Effector CD8-positive, alpha-beta T cell (primary cell): ENCODE measurements around the gene ASB8.
"Not testable (repeated sequence)": the region's sequence is repeated elsewhere in the genome, so short reads cannot be mapped to it uniquely, and the experiment has no call there.

Source experiments
- DNase-seq: peaks from one replicate; lab custom pipeline; 2025; lab: John Stamatoyannopoulos, UW

Gene ASB8

DNA sequence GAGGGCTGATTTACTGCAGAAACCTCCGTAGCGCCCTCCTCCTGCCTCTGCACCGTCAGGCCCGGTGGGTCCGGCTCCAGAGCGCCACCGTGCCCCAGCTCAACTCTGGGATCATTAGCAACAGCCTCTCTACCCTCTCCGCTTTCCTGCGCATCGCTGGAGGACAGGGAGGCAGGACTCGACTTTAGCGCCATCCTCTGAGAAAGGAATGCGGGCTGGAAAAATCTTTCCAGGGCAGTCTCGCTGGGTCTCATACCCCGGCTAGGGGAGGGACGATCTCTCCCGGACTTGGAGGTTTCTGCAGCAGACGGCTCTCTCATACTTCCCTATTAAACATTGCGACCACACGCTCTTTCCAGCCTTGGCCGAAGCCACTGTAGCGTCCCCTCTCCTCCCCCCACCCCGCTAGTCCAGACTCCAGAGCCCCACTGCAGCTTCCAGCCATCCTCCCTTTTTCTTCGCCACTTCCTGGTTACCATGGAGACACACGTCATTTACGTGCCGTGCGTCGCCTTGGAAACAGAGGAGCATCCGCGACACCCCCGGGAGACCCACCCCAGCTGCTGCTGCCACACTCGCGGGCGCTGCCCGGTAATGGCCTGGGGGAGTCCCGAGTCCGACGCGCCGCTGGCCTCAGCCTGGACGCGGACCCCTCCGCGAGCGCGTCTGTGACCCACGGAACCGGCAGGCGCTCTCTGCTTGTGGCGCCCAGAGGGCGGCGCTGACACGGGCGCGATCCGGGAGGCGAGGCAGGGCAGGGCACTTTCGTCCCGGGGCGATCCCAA lies 26.0 kb upstream of the ASB8 start, which contains the start of gene CCDC184:
TSS of gene CCDC184 (plus strand) at position 554 of the 785 bp plus-strand sequence. CDS start 479 bp downstream, outside the sequence.
- DNase-seq: peak; percentile 63

DNA sequence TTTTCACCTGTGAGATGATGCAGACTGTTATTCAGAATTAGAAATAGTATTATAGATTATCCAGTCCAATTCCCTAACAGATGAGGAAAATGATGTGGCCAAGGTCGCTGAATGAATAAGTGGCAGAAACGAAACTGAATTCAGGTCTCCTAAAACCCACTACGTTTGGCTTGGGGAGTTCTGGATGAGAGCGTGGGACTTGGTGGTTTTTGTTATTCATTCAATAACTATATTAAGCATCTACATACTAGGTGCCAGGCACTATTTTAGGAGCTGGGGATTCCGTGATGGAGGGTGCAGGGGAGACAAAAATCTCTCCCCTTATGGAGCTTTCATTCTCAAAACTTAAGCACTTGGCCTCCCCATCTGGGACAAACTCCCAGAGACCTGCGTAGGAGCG lies 25.3 kb upstream of the ASB8 start:
- no peak for DNase-seq

DNA sequence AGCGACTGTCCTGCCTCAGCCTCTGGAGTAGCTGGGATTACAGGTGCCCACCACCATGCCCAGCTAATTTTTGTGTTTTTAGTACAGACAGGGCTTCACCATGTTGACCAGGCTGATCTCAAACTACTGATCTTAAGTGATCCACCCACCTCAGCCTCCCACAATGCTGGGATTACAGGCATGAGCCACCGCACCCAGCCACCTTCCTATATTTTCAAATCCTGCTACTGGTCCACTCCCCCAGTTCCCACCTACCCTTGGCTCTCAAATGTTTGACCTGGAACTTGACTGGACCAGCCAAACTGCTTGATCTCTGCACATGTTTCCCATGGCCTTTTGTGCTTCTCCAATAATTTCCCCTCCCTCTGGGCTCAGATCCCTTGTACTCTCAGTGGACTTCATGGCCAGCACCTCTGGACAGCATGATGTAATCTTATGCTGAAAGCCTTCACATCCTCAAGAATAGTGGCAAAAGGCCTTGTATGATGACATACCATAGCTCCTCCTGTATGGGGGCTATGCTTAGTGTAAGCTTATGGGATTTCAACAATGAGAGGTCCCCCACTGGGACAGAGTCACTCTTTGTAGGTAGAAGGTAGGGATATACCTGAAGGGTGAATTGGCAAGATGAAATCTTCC lies 23.7 kb upstream of the ASB8 start:
- DNase-seq: no peak

DNA sequence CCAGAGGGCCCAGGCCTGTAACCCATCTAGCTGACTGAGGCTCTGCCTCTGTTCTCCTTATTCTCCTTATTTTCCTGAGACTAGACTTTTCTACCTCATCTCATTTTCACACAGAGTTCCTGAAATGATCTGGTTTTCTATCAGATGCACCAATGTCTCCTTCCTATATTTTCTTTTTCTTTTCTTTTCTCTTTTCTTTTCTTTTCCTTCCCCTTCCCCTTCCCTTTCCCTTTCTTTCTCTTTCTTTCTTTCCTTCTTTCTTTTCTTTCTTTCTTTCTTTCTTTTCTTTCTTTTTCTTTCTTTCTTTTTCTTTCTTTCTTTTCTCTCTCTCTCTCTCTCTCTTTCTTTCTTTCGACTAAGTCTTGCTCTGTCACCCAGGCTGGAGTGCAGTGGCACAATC lies 23.1 kb upstream of the ASB8 start:
- DNase-seq: no peak

DNA sequence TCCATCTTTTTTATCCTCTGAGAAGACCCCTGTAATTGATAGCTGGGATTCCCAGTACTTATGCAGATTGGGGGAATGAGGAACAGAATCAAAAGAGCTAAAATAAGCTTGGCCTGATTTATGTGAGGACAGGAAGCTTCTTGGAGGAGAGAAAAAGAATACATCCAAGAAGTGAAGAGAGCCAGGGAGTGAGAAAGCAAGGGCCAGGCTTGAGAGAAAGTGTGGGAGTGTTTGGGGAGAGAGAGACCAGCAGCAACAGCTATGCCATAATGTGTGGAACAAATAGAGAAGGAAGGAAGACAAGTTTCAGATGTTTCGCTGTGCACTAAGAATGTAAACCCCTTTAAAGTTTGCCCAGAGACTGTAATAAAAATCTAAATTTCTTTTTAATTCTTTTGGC lies 22.2 kb upstream of the ASB8 start:
- no peak for DNase-seq

DNA sequence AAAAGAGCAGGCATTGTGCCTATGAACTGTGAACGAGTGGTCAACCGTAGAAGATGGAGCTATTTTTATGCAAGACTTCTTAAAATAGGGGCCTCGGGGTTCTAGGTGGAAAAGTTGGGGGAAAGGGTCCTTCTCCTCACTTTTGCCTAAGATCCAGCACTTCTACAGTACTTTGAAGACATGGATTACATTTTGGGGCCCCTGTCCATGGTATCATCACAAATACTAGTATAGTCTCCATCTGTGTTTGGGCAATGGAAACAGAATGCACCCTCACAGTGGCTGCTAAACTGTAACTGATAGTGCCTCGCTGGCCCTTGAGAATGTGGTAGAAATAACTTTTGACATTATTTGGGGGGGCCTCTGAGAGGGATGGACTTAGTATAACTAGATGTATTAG lies 20.7 kb upstream of the ASB8 start:
- no peak for DNase-seq

DNA sequence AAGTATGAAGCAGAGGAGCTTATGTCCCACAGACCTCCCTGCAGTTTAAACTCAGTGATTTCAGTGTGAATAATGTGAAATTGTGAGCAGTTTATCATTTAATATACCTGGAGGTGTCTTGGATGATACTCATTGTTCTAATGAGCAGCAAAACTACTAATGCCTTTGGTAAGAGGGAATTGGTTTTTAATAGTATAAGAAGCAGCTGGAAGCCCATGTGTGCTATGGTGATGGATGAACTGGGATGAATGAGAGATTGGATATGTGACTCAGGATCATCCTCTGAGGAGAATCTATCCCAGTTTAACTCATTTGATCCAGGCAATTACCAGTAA lies 19.1 kb upstream of the ASB8 start:
- no peak for DNase-seq

DNA sequence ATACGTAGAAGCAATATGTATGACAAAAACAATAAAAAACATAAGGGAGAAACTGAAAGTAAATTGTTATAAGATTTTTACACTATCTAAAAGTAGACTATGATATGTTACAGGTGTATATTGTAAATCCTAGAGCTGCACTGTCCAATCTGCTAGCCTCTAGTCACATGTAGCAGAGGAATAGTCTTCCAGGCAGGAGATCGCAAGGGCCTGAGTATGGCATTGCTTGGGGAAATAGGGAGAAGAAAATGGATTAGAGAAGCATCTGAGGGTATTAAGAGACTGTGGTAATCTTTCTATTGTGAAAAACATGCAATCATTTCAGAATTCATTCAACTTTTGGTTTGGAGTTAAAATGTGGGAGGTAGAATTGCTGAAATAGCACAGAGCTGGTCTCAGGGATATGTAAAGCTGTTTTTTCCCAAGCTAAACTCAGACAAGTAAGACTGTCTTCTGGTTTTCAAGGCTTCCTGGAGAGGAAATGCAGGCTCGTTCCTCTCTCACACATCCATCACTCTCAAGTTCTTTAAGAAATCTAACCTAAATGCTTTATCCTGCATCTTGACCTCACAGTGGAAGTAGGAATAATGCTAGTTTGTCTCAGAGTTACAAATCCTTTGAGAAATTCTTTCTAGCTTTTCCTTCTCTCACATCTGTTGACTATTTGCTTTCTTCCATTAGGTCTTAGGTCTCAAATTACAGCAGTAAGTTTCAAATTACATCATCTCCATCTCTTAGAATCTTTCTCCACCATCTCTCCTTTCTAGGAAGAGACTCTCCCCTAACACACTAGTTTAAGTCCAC lies 18.5 kb upstream of the ASB8 start:
- DNase-seq: no peak

DNA sequence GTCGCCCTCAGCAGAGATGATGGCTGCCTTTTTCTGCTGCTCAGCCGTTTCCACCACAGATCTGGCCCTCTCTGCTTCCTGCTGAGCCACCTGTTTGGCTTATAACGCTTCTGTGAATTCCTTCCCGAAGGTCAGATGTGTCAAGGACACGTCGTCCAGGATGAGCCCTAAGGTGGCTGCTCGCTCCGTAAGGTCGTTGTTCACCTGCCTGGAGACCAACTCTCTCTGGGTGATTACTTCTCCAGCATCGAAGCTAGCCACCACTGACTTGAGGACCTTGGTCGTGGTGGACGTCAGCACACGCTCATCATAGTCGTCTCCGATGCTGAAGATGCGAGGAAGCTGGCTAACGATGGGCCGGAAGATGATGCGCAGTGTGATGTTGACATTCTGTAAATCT lies 11.7 kb upstream of the ASB8 start:
- DNase-seq: no peak

DNA sequence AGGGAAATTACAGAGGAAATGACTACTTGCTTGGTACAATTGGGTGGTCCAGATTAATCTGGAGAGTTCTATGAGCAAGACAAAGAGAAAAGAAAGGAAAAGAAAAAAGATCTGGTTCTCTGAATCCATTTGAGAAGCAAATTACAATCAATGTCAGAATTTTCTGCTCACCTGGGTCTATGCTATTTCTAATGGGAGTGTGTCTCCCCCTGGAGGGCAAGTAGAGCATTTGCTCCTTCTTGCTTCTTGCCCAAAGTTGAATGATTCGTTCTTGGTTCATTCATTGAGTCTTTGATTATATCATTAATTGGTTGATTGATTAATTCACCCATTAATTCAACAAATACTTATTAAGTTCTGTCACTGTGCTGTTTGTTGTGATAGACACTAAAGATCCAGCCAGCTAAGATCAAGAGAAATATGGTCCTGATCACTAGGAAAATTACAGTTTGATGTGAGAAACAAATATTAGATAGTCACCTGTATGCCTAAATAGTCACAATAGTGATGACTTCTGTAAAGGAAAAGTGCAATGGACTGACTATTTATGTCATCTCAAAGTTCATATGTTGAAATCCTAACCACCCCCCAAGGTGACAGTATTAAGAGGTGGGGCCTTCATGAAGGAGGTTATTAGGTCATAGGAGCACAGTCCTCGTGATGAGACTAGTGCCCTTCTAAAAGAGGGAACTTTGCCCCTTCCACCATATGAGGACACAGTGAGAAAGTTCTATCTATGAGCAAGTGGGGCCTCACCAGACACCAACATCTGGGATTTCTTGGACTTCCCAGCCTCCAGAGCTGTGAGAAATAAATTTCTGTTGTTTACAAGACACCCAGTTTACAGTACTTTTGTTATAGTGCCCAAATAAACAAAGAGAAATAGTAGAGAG lies 8.0 kb upstream of the ASB8 start:
- DNase-seq: peak; percentile 32

DNA sequence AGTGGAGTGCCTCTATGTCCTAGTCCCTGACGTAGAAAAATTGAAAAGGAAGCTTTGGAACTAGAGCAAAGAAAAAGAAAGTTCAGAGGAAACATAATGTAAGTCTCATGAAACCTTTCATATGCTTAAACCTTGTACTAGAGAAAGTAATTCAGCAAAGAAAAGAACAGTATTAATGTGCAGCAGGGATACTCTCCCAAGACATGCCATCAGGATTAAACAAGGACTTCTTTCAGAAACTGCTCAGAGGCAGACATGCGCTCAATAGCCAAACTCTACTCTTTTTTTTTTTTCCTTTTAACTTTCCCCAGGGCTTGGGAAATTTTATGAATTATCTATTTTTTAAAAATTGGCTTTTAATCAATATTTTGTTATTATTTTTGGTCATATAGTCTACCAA lies 7.1 kb upstream of the ASB8 start:
- DNase-seq: no peak

DNA sequence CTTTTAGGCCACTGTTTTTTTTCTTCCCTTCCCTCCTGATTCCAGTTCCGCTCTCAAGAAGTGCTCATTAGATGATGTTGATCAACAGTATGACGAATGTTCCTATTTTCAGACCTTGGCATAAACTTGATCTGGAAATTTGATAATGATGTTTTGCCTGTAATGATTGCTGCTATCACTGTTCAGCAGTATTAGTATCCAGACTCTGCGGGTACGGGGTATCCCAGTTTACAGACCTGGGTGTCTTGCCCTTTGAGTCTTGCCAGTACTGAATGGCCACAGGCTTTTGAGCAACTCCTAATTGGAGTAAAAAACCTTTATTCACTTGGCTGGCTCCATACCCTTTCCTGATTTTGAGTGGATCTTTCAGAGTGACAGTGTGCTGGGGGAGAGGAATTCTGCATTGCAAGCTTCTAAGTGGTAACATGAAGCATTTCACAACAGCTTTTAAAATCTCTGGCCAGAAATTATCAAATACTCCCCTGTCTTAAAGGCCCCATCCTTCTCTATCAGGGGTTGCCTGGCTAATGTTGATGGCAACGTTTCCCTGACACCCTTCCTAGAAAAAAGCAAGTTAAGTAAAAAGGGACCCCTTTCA lies 5.9 kb upstream of the ASB8 start:
- DNase-seq: no peak

DNA sequence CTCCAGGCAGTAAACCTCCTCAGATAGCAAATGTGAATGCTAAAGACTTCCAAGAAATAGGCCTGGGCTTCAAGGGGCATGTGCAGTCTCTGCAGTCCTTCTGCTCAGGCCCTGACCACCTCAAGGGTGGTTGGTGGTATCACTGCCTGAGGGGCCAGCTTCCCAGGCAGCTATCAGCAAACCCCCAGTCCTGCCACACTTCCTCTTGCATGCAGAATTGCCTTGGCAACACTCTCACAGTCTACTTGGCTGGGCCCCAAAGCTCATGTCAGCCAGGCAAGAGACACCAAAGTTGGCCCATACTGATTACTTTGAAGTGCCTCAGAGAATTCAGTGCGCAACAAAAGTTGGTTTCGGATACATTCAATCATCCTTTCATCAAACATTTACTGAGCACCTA lies 3.5 kb upstream of the ASB8 start:
- no peak for DNase-seq

DNA sequence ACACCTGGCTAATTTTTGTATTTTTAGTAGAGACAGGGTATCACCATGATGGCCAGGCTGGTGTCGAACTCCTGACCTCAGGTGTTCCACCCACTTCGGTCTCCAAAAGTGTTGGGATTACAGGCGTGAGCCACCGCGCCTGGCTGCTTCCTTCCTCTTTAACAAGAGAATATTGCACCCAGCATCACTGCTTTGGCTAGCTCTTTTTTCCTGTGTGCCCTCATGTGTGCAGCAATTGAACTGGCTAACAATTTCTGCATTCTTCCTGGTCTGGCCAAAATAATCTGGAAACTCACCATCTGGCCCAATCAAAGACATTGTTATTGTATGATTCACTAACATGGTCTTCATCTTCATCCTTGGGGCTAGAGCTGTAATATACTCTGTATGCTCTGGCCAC lies 2.7 kb upstream of the ASB8 start:
- no peak for DNase-seq

DNA sequence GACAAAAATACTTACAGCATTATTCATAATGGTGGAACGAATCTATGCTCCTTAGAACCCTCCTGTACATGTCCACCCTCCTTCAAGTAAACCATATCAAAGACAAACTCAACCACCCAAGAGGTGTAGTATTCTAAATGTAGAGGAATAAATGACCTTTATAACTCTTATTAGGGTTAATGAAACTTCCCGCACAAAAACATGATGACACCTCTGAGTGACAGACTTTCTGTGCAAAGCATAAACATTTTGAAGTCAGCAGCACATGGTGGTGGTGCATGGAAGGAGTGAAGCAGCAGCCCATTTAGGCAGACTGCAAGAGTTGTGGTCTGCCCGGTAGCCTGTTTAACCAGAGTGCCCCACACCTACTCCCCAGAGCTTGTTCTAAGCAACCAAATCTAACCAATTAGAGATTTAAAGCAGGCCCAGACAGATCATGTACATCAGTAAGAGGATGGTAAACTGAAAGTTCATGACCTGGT lies 615 bp upstream of the ASB8 start:
- DNase-seq: no peak

DNA sequence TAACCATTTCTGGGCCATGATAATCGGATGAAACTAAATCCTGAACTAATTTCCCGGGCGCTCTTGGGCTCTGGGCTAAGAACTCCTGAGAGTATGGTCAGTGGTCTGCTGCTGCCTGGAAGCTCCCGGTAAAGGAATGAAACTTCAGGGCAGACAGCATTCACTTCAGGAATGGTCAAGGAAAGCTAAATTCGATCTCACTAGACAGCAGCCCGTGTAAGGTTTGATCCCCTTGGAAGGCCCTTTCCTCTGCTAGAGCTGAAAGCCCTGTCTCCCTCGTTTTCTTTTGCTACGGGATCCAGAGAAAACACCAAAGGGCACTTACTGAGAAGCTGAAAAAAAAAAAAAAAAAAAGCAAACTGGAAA lies 680 bp downstream of the ASB8 start:
- no peak for DNase-seq

DNA sequence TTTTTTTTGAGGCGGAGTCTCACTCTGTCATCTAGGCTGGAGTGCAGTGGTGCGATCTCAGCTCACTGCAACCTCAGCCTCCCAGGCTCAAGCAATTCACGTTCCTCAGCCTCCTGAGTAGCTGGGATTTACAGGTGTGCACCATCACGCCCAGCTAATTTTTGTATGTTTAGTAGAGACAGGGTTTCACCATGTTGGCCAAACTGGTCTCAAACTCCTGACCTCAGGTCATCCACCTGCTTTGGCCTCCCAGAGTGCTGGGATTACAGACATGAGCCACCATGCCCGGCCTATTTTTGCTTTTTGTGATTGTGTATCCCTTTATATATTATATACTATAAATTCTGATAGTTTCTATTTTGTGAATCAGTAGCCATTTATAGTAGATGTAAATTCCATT lies 1.5 kb downstream of the ASB8 start:
- not testable (repeated sequence) for DNase-seq

DNA sequence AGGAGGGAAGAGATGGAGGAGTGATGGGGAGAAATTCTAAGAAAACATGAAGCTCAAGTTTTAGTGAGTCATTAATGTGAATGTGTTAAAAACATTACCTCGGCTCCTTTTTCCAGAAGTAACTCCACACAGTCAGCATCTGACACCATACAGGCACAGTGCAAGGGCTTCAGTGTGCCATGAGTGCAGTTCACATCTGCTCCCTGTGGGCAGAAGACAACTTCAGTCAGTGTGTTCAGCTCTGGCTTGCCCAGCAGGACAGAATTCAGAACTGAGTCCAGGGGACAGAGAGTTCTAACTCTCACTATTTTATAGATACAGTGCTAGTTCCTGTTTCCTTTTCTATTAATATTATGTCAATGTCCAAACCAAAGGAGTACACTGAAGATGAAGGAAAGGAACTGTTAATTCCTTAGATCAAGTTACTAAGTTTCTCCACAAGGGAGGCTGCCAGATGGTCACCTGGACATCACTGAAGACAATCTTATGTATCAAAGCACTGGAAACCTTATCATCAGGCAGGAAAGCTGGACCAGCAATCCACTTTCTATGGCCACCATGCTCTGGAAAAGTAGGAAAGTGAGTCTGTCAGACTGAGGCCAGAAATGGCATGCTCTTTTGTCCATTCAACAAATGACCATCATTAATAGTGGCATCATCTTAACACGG lies 6.1 kb downstream of the ASB8 start:
- no peak for DNase-seq

DNA sequence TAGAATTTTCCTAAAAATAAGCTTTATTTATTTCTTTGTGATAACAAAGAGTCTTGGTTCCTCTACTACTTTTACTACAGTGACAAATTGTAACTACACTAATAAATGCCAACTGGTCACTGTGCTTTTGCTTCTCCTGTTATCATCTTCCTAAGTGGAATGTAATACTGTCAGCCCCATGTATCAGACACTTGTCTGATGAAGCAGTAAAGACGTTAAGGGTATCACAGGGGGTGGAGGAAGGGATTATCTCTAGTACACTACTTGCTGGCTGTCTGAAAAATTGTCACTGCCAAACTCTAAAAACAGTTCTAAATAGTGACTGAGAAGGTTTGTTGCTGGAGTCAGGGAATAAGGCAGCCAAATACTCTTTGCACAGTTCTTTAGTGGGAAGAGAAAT lies 11.3 kb downstream of the ASB8 start:
- DNase-seq: no peak

DNA sequence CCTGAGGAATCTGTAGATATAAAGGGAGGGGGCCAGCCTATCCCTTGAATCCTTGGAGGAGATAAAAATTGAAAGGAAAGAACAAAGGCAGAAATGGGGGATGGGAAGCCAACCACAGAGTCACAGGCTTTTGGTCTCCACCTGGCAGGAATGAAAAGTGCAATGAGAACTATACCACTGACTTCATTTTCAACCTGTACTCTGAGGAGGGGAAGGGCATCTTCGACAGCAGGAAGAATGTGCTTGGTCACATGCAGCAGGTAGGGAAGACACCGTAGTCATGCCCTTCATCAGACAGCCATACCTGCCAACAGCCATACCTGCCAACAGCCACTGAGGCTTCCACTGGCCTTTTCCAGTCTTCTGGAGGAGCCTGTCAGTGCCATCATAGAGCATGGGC lies 13.4 kb downstream of the ASB8 start:
- no peak for DNase-seq
